ENCODE results near the gene NIPSNAP2. TPM values are rescaled to one million over a fixed set of nuclear protein-coding genes. Genes with fewer than 3 reads are reported as not detected.

NIPSNAP2 gene
- total and polyA plus RNA-seq, 2 of the 13 experiments (the other 11 are each of a cell fraction or from before 2014, with no cell fraction given) = 40.3 to 61.5 TPM

DNA sequence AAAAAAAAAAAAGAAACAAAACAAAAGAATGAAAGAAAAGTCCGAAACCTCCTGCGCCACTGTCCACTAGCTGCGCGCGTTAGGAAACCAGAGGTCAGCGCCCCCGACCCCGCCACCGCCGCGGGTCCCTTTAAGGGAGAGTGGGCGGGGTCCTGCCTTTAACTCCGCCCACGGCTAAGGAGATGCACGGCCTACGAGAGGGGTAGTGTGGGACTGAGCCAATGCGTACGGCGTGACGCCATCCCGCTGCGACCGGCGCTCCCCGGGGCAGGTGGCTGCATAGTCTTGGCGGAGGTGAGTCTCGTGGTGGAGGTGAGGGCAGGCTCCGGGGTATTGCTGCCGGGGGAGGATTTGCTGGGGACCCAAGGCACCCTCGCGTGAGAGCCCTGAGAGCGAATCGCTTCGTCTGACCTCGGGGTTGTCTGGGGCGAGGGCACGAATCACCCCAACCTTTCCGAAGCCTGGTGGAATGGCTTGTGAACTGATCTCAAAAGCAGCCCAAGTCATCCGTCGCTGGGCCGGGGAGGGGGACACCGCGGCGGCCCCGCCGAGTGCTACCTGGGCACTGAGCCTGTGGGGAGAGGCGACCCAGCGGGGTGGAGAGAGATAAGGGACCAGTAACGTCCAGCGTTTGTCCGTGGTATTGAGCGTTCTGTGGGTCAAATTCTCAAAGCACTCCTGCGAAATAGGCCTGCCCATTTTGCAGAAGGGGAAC is 12.6 kb upstream of the NIPSNAP2 start, which contains the start of gene MRPS17 (continued):
- TF ChIP-seq, protein P1, sequence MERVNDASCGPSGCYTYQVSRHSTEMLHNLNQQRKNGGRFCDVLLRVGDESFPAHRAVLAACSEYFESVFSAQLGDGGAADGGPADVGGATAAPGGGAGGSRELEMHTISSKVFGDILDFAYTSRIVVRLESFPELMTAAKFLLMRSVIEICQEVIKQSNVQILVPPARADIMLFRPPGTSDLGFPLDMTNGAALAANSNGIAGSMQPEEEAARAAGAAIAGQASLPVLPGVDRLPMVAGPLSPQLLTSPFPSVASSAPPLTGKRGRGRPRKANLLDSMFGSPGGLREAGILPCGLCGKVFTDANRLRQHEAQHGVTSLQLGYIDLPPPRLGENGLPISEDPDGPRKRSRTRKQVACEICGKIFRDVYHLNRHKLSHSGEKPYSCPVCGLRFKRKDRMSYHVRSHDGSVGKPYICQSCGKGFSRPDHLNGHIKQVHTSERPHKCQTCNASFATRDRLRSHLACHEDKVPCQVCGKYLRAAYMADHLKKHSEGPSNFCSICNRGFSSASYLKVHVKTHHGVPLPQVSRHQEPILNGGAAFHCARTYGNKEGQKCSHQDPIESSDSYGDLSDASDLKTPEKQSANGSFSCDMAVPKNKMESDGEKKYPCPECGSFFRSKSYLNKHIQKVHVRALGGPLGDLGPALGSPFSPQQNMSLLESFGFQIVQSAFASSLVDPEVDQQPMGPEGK (CRISPR knock-in tag; IDR thresholded peaks at IDR 0.05) = peak; percentile 78
- TF ChIP-seq POGZ (CRISPR knock-in tag; IDR thresholded peaks at IDR 0.05) = peak; percentile 99
- TF ChIP-seq, protein P2, sequence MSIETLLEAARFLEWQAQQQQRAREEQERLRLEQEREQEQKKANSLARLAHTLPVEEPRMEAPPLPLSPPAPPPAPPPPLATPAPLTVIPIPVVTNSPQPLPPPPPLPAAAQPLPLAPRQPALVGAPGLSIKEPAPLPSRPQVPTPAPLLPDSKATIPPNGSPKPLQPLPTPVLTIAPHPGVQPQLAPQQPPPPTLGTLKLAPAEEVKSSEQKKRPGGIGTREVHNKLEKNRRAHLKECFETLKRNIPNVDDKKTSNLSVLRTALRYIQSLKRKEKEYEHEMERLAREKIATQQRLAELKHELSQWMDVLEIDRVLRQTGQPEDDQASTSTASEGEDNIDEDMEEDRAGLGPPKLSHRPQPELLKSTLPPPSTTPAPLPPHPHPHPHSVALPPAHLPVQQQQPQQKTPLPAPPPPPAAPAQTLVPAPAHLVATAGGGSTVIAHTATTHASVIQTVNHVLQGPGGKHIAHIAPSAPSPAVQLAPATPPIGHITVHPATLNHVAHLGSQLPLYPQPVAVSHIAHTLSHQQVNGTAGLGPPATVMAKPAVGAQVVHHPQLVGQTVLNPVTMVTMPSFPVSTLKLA (IDR thresholded peaks at IDR 0.05) = 0 out of 2 replicates have a peak, but pooled peaks have one; percentile 19
- TF ChIP-seq, protein P3, sequence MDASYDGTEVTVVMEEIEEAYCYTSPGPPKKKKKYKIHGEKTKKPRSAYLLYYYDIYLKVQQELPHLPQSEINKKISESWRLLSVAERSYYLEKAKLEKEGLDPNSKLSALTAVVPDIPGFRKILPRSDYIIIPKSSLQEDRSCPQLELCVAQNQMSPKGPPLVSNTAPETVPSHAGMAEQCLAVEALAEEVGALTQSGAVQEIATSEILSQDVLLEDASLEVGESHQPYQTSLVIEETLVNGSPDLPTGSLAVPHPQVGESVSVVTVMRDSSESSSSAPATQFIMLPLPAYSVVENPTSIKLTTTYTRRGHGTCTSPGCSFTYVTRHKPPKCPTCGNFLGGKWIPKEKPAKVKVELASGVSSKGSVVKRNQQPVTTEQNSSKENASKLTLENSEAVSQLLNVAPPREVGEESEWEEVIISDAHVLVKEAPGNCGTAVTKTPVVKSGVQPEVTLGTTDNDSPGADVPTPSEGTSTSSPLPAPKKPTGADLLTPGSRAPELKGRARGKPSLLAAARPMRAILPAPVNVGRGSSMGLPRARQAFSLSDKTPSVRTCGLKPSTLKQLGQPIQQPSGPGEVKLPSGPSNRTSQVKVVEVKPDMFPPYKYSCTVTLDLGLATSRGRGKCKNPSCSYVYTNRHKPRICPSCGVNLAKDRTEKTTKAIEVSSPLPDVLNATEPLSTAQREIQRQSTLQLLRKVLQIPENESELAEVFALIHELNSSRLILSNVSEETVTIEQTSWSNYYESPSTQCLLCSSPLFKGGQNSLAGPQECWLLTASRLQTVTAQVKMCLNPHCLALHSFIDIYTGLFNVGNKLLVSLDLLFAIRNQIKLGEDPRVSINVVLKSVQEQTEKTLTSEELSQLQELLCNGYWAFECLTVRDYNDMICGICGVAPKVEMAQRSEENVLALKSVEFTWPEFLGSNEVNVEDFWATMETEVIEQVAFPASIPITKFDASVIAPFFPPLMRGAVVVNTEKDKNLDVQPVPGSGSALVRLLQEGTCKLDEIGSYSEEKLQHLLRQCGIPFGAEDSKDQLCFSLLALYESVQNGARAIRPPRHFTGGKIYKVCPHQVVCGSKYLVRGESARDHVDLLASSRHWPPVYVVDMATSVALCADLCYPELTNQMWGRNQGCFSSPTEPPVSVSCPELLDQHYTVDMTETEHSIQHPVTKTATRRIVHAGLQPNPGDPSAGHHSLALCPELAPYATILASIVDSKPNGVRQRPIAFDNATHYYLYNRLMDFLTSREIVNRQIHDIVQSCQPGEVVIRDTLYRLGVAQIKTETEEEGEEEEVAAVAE (CRISPR knock-in tag; IDR thresholded peaks at IDR 0.05; ENCODE audit: borderline replicate concordance) = peak; percentile 50; the same call in 1 of the 2 replicates
- TF ChIP-seq ZFP36 (IDR thresholded peaks at IDR 0.05; ENCODE audit: borderline replicate concordance, low read depth, low read length, partially characterized antibody) = no peak
- TF ChIP-seq, protein P4, sequence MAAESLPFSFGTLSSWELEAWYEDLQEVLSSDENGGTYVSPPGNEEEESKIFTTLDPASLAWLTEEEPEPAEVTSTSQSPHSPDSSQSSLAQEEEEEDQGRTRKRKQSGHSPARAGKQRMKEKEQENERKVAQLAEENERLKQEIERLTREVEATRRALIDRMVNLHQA (CRISPR knock-in tag; IDR thresholded peaks at IDR 0.05) = no peak
- peak; percentile 92 for TF ChIP-seq SPEN (CRISPR knock-in tag; IDR thresholded peaks at IDR 0.05; ENCODE audit: low read depth)
- peak; percentile 77; the same call in 1 of the 2 replicates for TF ChIP-seq HIVEP1 (CRISPR knock-in tag; IDR thresholded peaks at IDR 0.05)
- no peak for TF ChIP-seq SMAD3 (CRISPR knock-in tag; IDR thresholded peaks at IDR 0.05)
- 0 out of 2 replicates have a peak, but pooled peaks have one; percentile 22 for TF ChIP-seq RFXAP (CRISPR knock-in tag; IDR thresholded peaks at IDR 0.05; ENCODE audit: borderline replicate concordance)
- peak; percentile 77 for TF ChIP-seq MAZ (IDR thresholded peaks at IDR 0.05; ENCODE audit: borderline replicate concordance, low read depth, low read length)
- peak; percentile 69 for TF ChIP-seq MAZ (CRISPR knock-in tag; IDR thresholded peaks at IDR 0.05; ENCODE audit: low read depth)
- TF ChIP-seq HDAC2 (CRISPR knock-in tag; IDR thresholded peaks at IDR 0.05) = peak; percentile 63; the same call in 1 of the 2 replicates
- no peak for TF ChIP-seq ZNF207 (IDR thresholded peaks at IDR 0.05; ENCODE audit: borderline replicate concordance)
- TF ChIP-seq, protein P5, sequence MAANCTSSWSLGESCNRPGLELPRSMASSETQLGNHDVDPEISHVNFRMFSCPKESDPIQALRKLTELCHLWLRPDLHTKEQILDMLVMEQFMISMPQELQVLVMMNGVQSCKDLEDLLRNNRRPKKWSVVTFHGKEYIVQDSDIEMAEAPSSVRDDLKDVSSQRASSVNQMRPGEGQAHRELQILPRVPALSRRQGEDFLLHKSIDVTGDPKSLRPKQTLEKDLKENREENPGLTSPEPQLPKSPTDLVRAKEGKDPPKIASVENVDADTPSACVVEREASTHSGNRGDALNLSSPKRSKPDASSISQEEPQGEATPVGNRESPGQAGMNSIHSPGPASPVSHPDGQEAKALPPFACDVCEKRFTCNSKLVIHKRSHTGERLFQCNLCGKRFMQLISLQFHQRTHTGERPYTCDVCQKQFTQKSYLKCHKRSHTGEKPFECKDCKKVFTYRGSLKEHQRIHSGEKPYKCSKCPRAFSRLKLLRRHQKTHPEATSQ (CRISPR knock-in tag; IDR thresholded peaks at IDR 0.05; ENCODE audit: borderline replicate concordance) = no peak; the same call in 1 of the 2 replicates
- peak; percentile 53 for TF ChIP-seq XRCC5 (optimal IDR thresholded peaks at IDR 0.05; ENCODE audit: low read length)
- TF ChIP-seq, protein P6, sequence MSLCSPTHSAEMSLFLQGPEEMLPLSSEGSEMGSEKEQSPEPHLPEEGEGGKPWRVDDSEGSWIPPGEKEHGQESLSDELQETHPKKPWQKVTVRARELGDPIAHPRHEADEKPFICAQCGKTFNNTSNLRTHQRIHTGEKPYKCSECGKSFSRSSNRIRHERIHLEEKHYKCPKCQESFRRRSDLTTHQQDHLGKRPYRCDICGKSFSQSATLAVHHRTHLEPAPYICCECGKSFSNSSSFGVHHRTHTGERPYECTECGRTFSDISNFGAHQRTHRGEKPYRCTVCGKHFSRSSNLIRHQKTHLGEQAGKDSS (CRISPR knock-in tag; IDR thresholded peaks at IDR 0.05; ENCODE audit: borderline replicate concordance, low read depth) = 0 out of 2 replicates have a peak, but pooled peaks have one; percentile 31
